HTR-8/SVneo (cell line): ENCODE data around the gene EML4.

Experiments used
- DNase-seq: peaks from one replicate; pipeline ENCODE4 v3.0.0; 2011; ENCODE audit warnings: low spot score, mixed read lengths; ENCODE audit not compliant: insufficient read length
- FAIRE-seq: peaks from 2 replicates; lab custom pipeline; 2011; peaks lifted over from hg19 to GRCh38; lab: Jason Lieb, UNC

Gene EML4

GRCh38 chr2:42217914-42218313 lies 48.8 kb downstream of the EML4 start:
- DNase-seq (no peak), FAIRE-seq (no peak)

DNA sequence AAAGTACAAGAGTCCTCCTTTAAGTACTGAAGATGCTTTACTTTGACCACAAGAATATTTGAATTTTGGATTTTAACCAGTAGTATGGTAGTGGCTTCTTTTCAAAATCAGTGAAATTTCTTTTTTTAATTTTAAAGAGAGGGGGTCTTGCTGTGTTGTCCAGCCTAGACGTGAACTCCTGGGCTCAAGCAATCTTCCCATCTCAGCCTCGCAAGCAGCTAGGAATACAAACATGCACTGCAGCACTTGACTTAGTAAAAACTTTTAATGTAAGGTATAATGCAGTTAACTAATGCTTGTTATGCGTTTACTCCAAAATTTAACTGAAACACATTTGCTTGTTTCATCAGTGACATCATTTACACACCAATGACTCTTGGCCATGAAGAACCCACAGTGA lies 49.6 kb downstream of the EML4 start:
- no peak for FAIRE-seq

DNA sequence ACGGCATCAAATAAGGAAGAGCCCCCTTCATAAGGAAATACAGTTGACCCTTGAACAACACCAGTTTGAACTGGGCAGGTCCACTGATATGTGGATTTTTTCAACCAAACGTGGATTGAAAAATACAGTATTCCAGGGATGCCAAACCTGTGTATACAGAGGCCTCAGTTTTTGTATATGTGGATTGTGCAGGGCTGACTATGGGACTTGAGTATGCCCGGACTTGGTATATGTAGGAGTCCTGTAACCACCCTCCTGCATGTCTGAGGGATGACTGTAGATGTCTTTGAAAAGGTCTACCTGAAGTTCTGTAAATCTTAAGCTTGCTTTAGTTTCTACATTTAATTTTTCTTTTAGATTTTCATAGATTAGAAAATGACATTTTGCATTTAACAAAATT lies 50.0 kb downstream of the EML4 start:
- DNase-seq (no peak), FAIRE-seq (no peak)

More for the DNA sequence above, 49.6 kb downstream of the EML4 start:
- no peak for DNase-seq

- DNase-seq (no peak), FAIRE-seq (no peak)
Measured at GRCh38 chr2:42220566-42220965, 51.4 kb downstream of the EML4 start.

DNA sequence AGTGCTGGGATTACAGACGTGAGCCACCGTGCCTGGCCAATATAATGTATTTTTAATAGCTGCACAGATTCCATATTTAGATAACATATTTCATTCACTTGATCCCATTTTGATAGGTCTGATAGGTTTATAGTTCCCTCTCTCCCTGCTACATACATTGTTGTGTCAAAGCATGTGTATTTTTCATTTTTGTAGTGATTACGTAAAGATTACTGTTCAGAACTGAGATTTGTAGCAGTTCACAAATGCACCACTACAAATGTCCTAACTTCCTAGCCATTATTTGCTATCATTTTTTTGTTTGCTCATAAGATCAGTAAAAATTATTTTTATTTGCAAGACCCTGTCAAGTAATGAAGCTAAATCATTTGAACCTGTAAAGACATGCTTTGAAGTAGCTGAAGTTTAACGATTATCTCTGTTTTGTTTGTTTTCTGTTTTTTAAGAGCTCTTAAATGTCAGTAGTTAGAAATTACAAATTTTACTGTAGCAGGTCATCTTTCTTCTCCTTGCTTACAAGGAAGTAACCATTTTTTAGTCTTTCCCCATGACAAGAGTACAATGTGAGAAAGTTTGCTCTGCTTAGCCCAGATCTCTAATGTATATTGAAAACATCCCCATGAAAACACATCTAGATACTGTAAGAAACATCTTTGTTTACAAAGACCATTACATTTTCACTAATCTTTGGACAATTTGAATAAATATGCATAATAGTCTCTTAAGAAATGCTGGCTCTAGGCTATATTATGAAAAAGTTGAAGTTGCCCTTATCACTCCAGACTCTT lies 54.1 kb downstream of the EML4 start:
- no peak for DNase-seq
- no peak for FAIRE-seq

- no peak for FAIRE-seq
Measured at GRCh38 chr2:42223855-42224268, 54.7 kb downstream of the EML4 start.

DNA sequence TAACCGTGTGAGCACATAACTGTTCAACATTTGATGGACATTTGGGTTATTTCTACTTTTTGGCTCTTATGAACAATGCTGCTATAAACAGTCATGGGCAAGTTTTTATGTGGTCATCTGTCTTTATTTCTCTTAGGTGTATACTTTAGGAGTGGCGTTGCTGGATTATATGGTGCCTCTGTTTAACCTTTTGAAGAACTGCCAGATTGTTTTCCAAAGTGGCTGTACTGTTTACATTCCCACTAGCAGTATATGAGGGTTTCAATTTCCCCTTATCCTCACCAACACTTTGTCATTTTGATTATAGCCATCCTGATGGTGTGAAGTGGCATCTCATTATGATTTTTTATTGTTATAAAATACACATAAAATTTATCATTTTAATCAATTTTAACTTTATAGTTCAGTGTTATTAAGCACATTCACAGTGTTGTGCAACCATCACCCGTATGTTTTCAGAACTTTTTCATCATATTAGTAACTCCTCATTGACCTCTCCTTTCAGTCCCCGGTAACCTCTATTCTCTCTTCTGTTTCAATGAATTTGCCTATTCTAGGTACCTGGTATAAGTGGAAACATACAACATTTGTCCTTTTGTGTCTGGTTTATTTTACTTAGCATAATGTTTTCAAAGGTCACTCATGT lies 55.4 kb downstream of the EML4 start:
- no peak for DNase-seq
- no peak for FAIRE-seq

More at GRCh38 chr2:42223855-42224268, 54.7 kb downstream of the EML4 start:
- no peak for DNase-seq

DNA sequence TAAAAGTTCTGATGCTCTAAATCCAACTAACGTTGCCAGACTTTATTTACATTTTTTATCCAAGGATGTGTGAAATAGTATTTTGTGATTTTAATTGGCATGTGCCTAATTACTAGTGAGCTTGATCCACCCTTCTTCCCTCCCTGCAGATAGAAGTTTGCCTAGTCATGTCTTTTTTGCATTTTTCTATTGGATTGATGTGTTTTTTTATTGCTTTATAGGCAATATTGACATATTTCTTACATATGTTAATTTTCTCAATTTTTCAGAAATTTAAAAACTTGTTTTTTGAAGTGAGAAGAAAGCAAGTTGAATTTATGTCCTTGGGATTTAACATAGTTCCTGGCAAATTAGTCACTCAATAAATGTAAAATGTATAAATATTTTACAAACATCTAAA lies 56.4 kb downstream of the EML4 start:
- no peak for FAIRE-seq
- DNase-seq: no peak

DNA sequence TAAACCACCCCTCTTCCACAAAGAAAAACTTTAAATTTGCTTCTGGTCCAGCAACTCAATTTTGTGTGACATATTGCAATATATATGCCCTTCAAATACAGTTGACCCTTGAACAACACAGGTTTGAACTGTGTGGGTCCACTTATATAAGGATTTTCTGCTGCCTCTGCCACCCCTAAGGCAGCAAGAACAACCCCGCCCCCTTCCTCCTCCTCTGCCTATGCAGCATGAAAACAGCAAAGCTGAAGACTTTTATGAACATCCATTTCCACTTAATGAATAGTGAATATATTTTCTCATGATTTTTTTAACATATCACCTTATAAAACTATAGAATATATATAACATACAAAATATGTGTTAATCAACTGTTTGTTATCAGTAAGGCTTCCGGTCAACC lies 58.3 kb downstream of the EML4 start:
- FAIRE-seq (no peak), DNase-seq (no peak)

GRCh38 chr2:42228101-42228500 lies 58.9 kb downstream of the EML4 start:
- FAIRE-seq (no peak), DNase-seq (no peak)

DNA sequence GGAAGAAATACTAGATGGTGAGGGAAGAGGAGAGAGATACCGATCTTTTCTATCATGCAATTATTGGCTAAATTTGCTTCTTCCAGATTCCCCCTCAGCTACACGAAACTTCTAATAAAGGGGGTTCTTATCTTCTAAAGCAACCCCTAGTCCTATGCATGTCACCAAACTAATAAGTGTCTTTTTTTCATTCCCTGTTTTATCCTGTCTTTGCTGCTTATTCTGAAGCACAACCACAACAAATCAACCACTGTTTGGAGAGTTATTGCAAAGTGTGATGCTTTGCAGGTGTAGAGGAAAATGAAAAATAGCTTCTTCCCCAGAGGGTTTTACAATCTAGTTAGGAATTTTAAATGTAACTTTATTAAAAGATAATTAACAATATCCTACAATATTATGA lies 60.8 kb downstream of the EML4 start:
- FAIRE-seq: no peak
- no peak for DNase-seq

DNA sequence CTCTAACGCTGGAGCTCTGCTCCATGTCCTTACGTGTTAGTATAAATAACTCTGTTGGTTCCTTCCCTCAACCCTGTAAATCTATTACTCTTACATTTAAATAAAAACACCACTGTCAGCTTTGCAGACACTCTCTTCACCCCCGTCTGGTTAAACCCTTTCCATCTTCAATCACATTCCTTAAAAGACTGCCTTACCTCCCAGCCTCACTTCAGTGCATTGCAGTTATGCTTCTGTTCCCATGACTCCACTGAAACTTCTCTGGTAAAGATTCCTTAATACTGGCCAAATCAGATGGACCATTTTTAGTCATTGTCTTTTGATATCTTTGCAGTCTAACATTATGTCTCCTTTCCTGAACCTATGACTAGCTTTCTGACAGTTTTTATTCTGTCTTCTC lies 61.7 kb downstream of the EML4 start:
- FAIRE-seq (no peak), DNase-seq (no peak)

DNA sequence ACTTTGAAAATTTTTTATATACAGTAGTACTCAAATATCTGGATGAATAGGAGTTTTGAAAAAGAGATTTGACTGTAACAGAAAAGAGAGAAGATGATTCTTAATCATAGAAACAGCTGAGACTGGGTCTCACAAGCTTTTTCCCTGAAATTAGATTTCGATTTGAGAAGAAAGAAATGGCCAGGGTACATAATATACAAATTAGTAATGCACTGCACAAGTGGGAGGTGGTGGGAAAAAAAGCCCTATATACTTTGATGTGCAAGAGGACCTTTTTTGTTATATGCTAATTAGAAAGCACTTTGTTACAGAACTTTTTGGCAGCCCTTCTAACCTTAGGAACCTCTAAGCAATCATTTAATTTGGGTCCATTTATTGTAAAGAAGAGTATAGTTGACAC lies 62.9 kb downstream of the EML4 start:
- FAIRE-seq (no peak), DNase-seq (no peak)

- DNase-seq (peak; percentile 17), FAIRE-seq (peak; percentile 36)
Measured at GRCh38 chr2:42233976-42234441, 64.9 kb downstream of the EML4 start.

DNA sequence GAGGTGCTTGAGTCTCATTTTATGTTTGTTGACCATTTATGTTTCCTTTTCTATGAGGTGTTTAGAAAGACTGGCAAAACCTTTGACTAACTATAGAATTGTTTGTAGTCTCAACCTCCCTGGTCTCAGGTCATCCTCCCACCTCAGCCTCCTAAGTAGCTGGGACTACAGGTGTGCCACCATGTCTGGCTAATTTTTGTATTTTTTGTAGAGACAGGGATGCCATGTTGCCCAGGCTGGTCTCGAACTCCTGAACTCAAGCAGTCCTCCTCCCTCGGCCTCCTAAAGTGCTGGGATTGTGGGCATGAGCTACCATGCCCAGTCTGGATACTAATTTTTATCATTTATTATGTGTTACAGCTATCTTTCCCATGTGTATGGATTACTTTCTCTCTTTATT lies 67.8 kb downstream of the EML4 start:
- no peak for FAIRE-seq
- DNase-seq: no peak

DNA sequence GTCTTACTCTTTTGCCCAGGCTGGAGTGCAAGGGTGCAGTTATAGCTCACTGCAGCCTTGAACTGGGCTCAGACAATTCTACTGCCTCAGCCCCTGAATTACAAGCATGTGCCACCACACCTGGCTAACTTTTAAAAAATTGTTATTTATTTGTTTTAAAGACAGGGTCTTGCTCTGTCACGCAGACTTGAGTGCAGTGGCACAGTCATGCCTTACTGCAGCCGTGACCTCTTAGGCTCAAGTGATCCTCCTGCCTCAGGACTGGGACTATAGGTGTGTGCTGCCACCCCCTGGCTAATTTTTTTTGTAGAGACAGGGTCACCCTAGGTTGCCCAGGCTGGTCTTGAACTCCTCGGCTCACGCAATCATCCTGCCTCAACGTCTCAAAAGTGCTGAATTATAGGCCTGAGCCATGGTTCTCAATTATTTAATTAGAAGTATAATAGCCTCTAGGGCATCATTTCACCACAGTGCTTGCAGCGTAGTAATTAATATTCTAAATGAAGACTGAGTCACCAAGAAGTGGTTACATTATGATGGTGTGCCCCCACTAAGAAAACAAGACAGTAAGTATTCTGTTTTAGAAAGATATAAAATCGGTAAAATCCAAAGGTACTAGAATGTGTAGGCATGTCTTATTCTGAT lies 69.6 kb downstream of the EML4 start:
- no peak for DNase-seq
- peak; percentile 60 for FAIRE-seq

DNA sequence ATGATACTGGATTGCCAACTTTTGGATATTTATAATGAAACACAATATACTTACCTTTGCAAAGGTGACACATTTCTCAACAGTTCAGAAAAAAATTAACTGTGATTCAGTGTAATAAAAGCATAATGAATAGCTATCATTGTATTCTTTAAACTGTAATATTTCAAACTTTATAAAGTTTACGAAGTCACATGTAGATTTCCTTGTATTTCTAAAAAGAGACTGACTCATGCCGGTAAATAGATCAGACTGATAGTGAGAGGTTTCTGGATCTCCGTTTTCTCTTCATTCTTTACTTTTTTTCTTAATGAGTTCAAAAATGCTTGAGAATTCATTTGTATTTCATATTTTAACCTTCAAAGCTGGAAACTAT lies 70.1 kb downstream of the EML4 start:
- FAIRE-seq (no peak), DNase-seq (no peak)

- no peak for FAIRE-seq
- DNase-seq: no peak
Measured at GRCh38 chr2:42239811-42240210, 70.7 kb downstream of the EML4 start.

- DNase-seq: no peak
- no peak for FAIRE-seq
Measured at GRCh38 chr2:42241517-42241916, 72.4 kb downstream of the EML4 start.

DNA sequence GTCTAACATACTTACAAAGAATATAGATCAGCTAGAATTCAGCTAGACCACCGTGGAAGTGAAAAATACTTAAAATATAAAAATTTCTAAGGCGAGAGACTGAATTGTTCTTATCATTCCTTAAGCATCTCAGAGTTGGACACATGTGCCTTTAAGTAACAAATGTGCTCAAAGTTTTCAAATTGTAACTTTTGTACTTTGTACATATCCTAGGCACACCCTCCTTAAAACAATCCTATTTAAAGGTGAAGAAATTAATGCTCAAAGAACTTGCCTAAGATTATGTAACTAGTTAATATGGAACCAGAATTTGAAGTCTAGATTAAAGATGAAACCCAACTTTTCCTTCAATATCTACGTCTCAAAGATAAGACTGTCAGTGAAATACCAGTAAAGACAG lies 74.1 kb downstream of the EML4 start:
- FAIRE-seq: no peak
- DNase-seq: no peak

GRCh38 chr2:42244520-42244919 lies 75.4 kb downstream of the EML4 start:
- FAIRE-seq: no peak
- DNase-seq: no peak
